ENCODE measurements around the gene LRCOL1. TPM values are rescaled to one million over a fixed set of nuclear protein-coding genes. Genes with fewer than 3 reads are reported as not detected.

The LRCOL1 gene
- total and polyA plus RNA-seq, 2 of the 13 experiments (the other 11 are each of a cell fraction or from before 2014, with no cell fraction given), result not detected

DNA sequence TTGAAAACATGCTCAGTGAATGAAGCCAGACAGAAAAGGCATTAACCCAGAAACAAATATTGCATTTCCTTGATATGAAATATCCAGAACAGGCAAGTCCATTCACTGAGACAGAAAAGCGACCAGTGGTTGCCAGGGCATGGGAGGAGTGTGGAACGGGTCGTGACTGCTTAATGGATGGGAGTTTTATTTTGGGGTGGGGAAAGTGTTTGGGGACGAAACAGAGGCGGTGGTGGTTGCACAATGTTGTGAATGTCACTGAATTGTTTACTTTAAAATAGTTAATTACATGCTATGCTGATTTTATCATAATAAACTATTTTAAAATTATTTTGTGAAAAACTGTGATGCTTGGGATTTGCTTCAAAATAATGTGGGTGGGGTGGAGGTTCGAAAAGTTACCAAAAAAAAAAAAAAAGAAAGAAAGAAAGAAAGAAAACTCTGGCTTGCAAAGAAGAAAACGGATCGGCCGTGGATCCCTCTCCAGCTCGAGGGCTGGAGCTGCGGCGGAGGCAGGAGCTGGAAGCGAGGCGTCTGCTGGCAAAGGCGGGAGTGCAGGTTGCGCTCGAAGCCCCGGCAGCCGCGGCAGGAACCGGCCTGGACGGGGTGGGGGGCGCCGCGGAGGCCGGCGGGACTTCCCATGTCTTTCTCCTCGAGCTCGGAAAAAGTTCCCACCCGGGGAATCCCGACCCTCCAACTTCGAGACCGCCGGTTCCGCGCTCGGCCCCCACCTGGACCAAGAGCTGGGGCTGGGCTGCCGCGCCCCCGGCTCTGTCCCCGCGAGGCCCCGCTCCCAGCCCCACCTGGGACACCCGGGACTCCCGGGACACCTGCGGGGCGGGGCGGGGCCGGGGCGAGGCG is 7.7 kb upstream of the LRCOL1 start:
- BruUV-seq (replicated peaks), result no TSS peak
- no peak for FAIRE-seq
- Histone ChIP-seq H3K79me2 (ENCODE audit: insufficient read depth, low read length) (no peaks in the 10 kb centered on the region), H3K36me3 (replicated peaks in 1 of 2; ENCODE audit: control insufficient read depth in 1 of 2, insufficient read depth in 2 of 2, low read length in 2 of 2) (no peaks in the 10 kb centered on the region), H2AFZ (ENCODE audit: low read length) (no peak overlapping the region), H3K9ac (ENCODE audit: insufficient read depth, low read depth, low read length) (no peak overlapping the region), H3K4me2 (ENCODE audit: low read depth, low read length) (no peak overlapping the region), H4K20me1 (ENCODE audit: insufficient read depth, low read length) (no peaks in the 10 kb centered on the region; the same call in 1 of the 2 replicates), H3K4me1 (ENCODE audit: insufficient read depth, low read length) (peaks cover 8% of the 10 kb centered on the region), H3K27me3 (ENCODE audit: control insufficient read depth in 1 of 2, insufficient read depth in 2 of 2, low read length in 2 of 2) (peaks cover 0 to 9% of the 10 kb centered on the region in 2 experiments; a peak in 4 of 5 replicates), H3K27ac (ENCODE audit: extremely low read length, insufficient read depth, low read length) (no peak overlapping the region), H3K9me3 (ENCODE audit: low read length) (peaks cover 23% of the 10 kb centered on the region), H3K4me3 (replicated peaks in 1 of 3; ENCODE audit: insufficient read depth in 1 of 3, low read depth in 2 of 3, low read length in 3 of 3) (no peak overlapping the region)
- intact Hi-C loops (cut with micrococcal nuclease; ENCODE audit: unreplicated experiment) (no loop called here), in situ Hi-C loops (cut with HindIII; ENCODE audit: extremely low pct_ligation_motif_present, low pct_unique_long_range_greater_than_20kb) (no loop called here)
- WGBS (ENCODE audit: low lambda C conversion rate), result 74% methylated on average over 36 of the region's 51 CpGs
- CTCF ChIA-PET (ENCODE audit: low intra/inter-chr PET ratio, low total read pairs), result no interaction called here
- ATAC-seq, result no peak
- DNase-seq (ENCODE audit: low spot score), result no peak
- POLR2A ChIA-PET, result no interaction called here
- TF ChIP-seq ZNF138 (CRISPR knock-in tag; IDR thresholded peaks at IDR 0.05; ENCODE audit: low read depth), result no peak
- no peak for TF ChIP-seq ZNF264 (CRISPR knock-in tag; IDR thresholded peaks at IDR 0.05)
- TF ChIP-seq ZNF121 (CRISPR knock-in tag; IDR thresholded peaks at IDR 0.05), result no peak
- no peak for TF ChIP-seq FOSL1 (CRISPR knock-in tag; IDR thresholded peaks at IDR 0.05; ENCODE audit: borderline replicate concordance)
- TF ChIP-seq PLRG1 (conservative IDR thresholded peaks at IDR 0.05), result no peak
- TF ChIP-seq, protein P1, sequence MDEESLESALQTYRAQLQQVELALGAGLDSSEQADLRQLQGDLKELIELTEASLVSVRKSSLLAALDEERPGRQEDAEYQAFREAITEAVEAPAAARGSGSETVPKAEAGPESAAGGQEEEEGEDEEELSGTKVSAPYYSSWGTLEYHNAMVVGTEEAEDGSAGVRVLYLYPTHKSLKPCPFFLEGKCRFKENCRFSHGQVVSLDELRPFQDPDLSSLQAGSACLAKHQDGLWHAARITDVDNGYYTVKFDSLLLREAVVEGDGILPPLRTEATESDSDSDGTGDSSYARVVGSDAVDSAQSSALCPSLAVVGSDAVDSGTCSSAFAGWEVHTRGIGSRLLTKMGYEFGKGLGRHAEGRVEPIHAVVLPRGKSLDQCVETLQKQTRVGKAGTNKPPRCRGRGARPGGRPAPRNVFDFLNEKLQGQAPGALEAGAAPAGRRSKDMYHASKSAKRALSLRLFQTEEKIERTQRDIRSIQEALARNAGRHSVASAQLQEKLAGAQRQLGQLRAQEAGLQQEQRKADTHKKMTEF (CRISPR knock-in tag; IDR thresholded peaks at IDR 0.05), result no peak
- TF ChIP-seq ZNF44 (CRISPR knock-in tag; IDR thresholded peaks at IDR 0.05), result no peak
- TF ChIP-seq, protein P2, sequence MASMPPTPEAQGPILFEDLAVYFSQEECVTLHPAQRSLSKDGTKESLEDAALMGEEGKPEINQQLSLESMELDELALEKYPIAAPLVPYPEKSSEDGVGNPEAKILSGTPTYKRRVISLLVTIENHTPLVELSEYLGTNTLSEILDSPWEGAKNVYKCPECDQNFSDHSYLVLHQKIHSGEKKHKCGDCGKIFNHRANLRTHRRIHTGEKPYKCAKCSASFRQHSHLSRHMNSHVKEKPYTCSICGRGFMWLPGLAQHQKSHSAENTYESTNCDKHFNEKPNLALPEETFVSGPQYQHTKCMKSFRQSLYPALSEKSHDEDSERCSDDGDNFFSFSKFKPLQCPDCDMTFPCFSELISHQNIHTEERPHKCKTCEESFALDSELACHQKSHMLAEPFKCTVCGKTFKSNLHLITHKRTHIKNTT (CRISPR knock-in tag; IDR thresholded peaks at IDR 0.05), result no peak
- TF ChIP-seq ZFX (CRISPR knock-in tag; IDR thresholded peaks at IDR 0.05; ENCODE audit: low read depth), result no peak
- TF ChIP-seq ZNF20 (CRISPR knock-in tag; IDR thresholded peaks at IDR 0.05), result no peak
- TF ChIP-seq BORCS8-MEF2B (CRISPR knock-in tag; IDR thresholded peaks at IDR 0.05), result no peak
- TF ChIP-seq, protein P3, sequence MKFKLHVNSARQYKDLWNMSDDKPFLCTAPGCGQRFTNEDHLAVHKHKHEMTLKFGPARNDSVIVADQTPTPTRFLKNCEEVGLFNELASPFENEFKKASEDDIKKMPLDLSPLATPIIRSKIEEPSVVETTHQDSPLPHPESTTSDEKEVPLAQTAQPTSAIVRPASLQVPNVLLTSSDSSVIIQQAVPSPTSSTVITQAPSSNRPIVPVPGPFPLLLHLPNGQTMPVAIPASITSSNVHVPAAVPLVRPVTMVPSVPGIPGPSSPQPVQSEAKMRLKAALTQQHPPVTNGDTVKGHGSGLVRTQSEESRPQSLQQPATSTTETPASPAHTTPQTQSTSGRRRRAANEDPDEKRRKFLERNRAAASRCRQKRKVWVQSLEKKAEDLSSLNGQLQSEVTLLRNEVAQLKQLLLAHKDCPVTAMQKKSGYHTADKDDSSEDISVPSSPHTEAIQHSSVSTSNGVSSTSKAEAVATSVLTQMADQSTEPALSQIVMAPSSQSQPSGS (CRISPR knock-in tag; IDR thresholded peaks at IDR 0.05), result no peak
- no peak for TF ChIP-seq PPARG (CRISPR knock-in tag; conservative IDR thresholded peaks at IDR 0.05)
- no peak for TF ChIP-seq ZNF674 (CRISPR knock-in tag; IDR thresholded peaks at IDR 0.05; ENCODE audit: low read depth)
- TF ChIP-seq NCOA5 (CRISPR knock-in tag; IDR thresholded peaks at IDR 0.05), result no peak
- TF ChIP-seq, protein P4, sequence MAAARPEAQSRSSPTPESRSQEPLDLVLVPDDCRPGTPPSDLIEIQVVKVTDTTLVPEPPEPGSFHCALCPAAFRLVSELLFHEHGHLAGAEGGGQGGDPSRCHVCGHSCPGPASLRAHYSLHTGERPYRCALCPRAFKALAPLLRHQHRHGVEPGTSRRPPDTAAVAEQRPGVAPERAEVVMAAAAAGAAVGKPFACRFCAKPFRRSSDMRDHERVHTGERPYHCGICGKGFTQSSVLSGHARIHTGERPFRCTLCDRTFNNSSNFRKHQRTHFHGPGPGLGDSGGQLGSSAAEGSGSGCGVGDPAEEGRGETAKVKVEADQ (CRISPR knock-in tag; IDR thresholded peaks at IDR 0.05; ENCODE audit: borderline replicate concordance), result no peak
- TF ChIP-seq MAFK (conservative IDR thresholded peaks at IDR 0.05 in 1 of 2, IDR thresholded peaks at IDR 0.05 in 1 of 2; ENCODE audit: low read length in 2 of 2), result no peak
- TF ChIP-seq, protein P5, sequence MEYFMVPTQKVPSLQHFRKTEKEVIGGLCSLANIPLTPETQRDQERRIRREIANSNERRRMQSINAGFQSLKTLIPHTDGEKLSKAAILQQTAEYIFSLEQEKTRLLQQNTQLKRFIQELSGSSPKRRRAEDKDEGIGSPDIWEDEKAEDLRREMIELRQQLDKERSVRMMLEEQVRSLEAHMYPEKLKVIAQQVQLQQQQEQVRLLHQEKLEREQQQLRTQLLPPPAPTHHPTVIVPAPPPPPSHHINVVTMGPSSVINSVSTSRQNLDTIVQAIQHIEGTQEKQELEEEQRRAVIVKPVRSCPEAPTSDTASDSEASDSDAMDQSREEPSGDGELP (IDR thresholded peaks at IDR 0.05; ENCODE audit: borderline replicate concordance, low read depth), result no peak

Measured in HepG2 (cell line).